Aorta (tissue), 5 donors: ENCODE data around the gene HSPD1. TPM values are rescaled to one million over a fixed set of nuclear protein-coding genes. Genes with fewer than 3 reads are reported as not detected.

Experiments used
- ATAC-seq: fragments of 200-7000 bp; cut with Tn5 transposase; one replicate; pipeline ENCODE4 v1.9.1; 2022; ENCODE audit warnings: moderate library complexity; ENCODE audit not compliant: low FRiP score
- DNase-seq, 2 donors: peaks; one replicate each; pipeline ENCODE4 v3.0.0-alpha.2; 2020
- H3K27ac ChIP-seq, 2 donors: one replicate each; pipeline ENCODE4 v1.5.1; 2013; ENCODE audit warnings: low read length in 2 of 2, mild to moderate bottlenecking in 2 of 2, moderate library complexity in 2 of 2, control low read depth in 1 of 2, inconsistent platforms in 1 of 2, low read depth in 1 of 2
- H3K27me3 ChIP-seq, 2 donors: one replicate each; pipeline ENCODE4 v1.6.1; 2013; ENCODE audit warnings: control low read depth in 1 of 2, low read length in 1 of 2, mild to moderate bottlenecking in 1 of 2, moderate library complexity in 1 of 2; ENCODE audit not compliant: insufficient read depth in 2 of 2, control insufficient read depth in 1 of 2
- H3K36me3 ChIP-seq, 2 donors: one replicate each; pipeline ENCODE4 v1.6.1; 2013; ENCODE audit warnings: control low read depth in 1 of 2, low read length in 1 of 2, mild to moderate bottlenecking in 1 of 2; ENCODE audit not compliant: insufficient read depth in 2 of 2, control insufficient read depth in 1 of 2
- H3K4me1 ChIP-seq, 2 donors: one replicate each; pipeline ENCODE4 v1.6.1; 2013; ENCODE audit warnings: low read length in 2 of 2, control low read depth in 1 of 2, mild to moderate bottlenecking in 1 of 2, moderate library complexity in 1 of 2; ENCODE audit not compliant: insufficient read depth in 2 of 2, control insufficient read depth in 1 of 2
- H3K4me3 ChIP-seq, 2 donors: one replicate each; pipeline ENCODE4 v1.5.1; 2013; ENCODE audit warnings: low read length in 2 of 2, control low read depth in 1 of 2, mild to moderate bottlenecking in 1 of 2
- H3K9me3 ChIP-seq: one replicate; pipeline ENCODE4 v1.6.1; 2013; ENCODE audit warnings: mild to moderate bottlenecking, low read length; ENCODE audit not compliant: control insufficient read depth
- WGBS, 2 donors: extraction: QIAGEN DNeasy Blood & Tissue Kit; methylation state at CpG; one replicate each; pipeline ENCODE4 v1.1.7; 2013; 5-methylcytosine and 5-hydroxymethylcytosine counted together
- intact Hi-C, 2 donors: fragments of 100-400 bp; cut with DNase I; formaldehyde crosslinking; loops; one replicate each; pipeline versions ENCODE4 v1.14.2 to v1.15.0; 2022
- polyA plus RNA-seq, 2 donors: library from polyadenylated mRNA; stranded (reverse); fragments of 200-250 nt; gene quantifications; one replicate each; pipeline ENCODE4 v1.2.3, GENCODE V29; 2013
- total RNA-seq, 2 donors: library from RNA; stranded (reverse); fragmentation: NEBNext Ultra II Directional; extraction: Animal tissue kit (Norgen Biotek cat#: 25700); gene quantifications; one replicate each; pipeline ENCODE4 v1.2.1, GENCODE V29; 2021
- donor health status: healthy with polysubstance abuse.
- donor health status: Bipolar disorder and iron deficiency.
- donor health status: DM: no; HTN: no; CAD: no.
- donor health status: DM: no; HTN: no; CAD: no.
- donor health status: DM: yes; HTN: yes; CAD: no.

Gene HSPD1
- total and polyA plus RNA-seq, 4 donors, result 74.4 to 149 (median 114) TPM

- Histone ChIP-seq H3K27ac (no peak overlapping the region), H3K27me3 (no peaks in the 10 kb centered on the region), H3K4me1 (no peaks in the 10 kb centered on the region), H3K36me3 (no peaks in the 10 kb centered on the region), H3K4me3 (no peak overlapping the region), H3K9me3 (no peaks in the 10 kb centered on the region)
- intact Hi-C loops, result no loop called here
- 63 to 66% methylated on average over 5 of the region's 5 CpGs for WGBS, 2 donors
- ATAC-seq (no peak), DNase-seq (no peak)
Measured at GRCh38 chr2:197442857-197443256, 56.8 kb downstream of the HSPD1 start.

GRCh38 chr2:197437380-197437779 lies 62.3 kb downstream of the HSPD1 start:
- no peak for ATAC-seq
- no peak for DNase-seq
- H3K4me1 ChIP-seq, result peaks cover 2 to 4% of the 10 kb centered on the region in 2 donors
- no peak overlapping the region for H3K4me3 ChIP-seq
- no peaks in the 10 kb centered on the region for H3K9me3 ChIP-seq
- intact Hi-C loops, result loop anchor here in 1 of 2 donors (5.0 kb wide), 1 partner anchor 65 kb away; the partner anchor contains the start of gene HSPE1
- WGBS, 2 donors, result 98 to 100% methylated on average over 2 of the region's 2 CpGs
- H3K27ac ChIP-seq, result no peak overlapping the region
- no peaks in the 10 kb centered on the region for H3K27me3 ChIP-seq
- H3K36me3 ChIP-seq, result no peaks in the 10 kb centered on the region

Other genes starting within 250 kb of the HSPD1 start
- 10 to 100 TPM; 53.3 to 62.6 TPM for gene ANKRD44, start 189.1 kb downstream of the HSPD1 start, total RNA-seq
- 10 to 100 TPM in 1 of 2 donors, 1 to 10 TPM in 1; 4.5 to 14.4 TPM for gene ANKRD44, start 189.1 kb downstream of the HSPD1 start, polyA plus RNA-seq
- 100 to 1,000 TPM; 281 to 337 TPM for gene SF3B1, start 64.8 kb downstream of the HSPD1 start, total RNA-seq
- gene SF3B1, start 64.8 kb downstream of the HSPD1 start, polyA plus RNA-seq, result 100 to 1,000 TPM in 1 of 2 donors, 10 to 100 TPM in 1; 60.7 to 375 TPM
- 10 to 100 TPM; 26.0 to 39.8 TPM for gene COQ10B, start 46.3 kb downstream of the HSPD1 start, total RNA-seq
- gene COQ10B, start 46.3 kb downstream of the HSPD1 start, polyA plus RNA-seq, result 10 to 100 TPM; 20.0 to 24.0 TPM
- gene HSPE1, start 539 bp upstream of the HSPD1 start, total RNA-seq, result 10 to 100 TPM; 46.1 to 61.2 TPM
- 100 to 1,000 TPM in 1 of 2 donors, 10 to 100 TPM in 1; 48.5 to 113 TPM for gene HSPE1, start 539 bp upstream of the HSPD1 start, polyA plus RNA-seq
- 10 to 100 TPM; 24.9 to 36.1 TPM for gene MOB4, start 16.2 kb upstream of the HSPD1 start, total RNA-seq
- 10 to 100 TPM; 24.0 to 25.8 TPM for gene MOB4, start 16.2 kb upstream of the HSPD1 start, polyA plus RNA-seq
- gene RFTN2, start 175.7 kb upstream of the HSPD1 start, total RNA-seq, result 10 to 100 TPM; 17.5 to 22.2 TPM
- 1 to 10 TPM; 8.0 to 8.8 TPM for gene RFTN2, start 175.7 kb upstream of the HSPD1 start, polyA plus RNA-seq
- gene MARS2, start 205.5 kb upstream of the HSPD1 start, total RNA-seq, result 1 to 10 TPM; 3.6 to 3.7 TPM
- gene MARS2, start 205.5 kb upstream of the HSPD1 start, polyA plus RNA-seq, result 1 to 10 TPM in 1 of 2 donors, under 1 TPM in 1; 0.74 to 1.5 TPM